Type B pancreatic cell (in vitro differentiated cells): ENCODE data around the gene DPH7. TPM values are rescaled to one million over a fixed set of nuclear protein-coding genes. Genes with fewer than 3 reads are reported as not detected.
"Not testable (repeated sequence)": the region's sequence is repeated elsewhere in the genome, so short reads cannot be mapped to it uniquely, and the experiment has no call there.

Source experiments
- DNase-seq: peaks from one replicate; pipeline ENCODE4 v3.0.0; 2021; ENCODE audit warnings: mixed read lengths; ENCODE audit not compliant: unreplicated experiment; ENCODE audit errors: extremely low spot score
- H3K27ac Mint-ChIP-seq: 2 replicates; pipeline ENCODE4 v1.8.0; 2021; ENCODE audit warnings: mild to moderate bottlenecking, mixed read lengths
- H3K27me3 Mint-ChIP-seq: 2 replicates; pipeline ENCODE4 v1.8.0; 2021; ENCODE audit warnings: mixed read lengths
- H3K36me3 Mint-ChIP-seq: 2 replicates; pipeline ENCODE4 v1.8.0; 2021; ENCODE audit warnings: mixed read lengths
- H3K4me1 Mint-ChIP-seq: one replicate; pipeline ENCODE4 v1.8.0; 2021; ENCODE audit warnings: mixed read lengths; ENCODE audit not compliant: unreplicated experiment
- H3K4me3 Mint-ChIP-seq: 2 replicates; pipeline ENCODE4 v1.8.0; 2021; ENCODE audit warnings: mild to moderate bottlenecking, mixed read lengths
- H3K9me3 Mint-ChIP-seq: 2 replicates; pipeline ENCODE4 v1.8.0; 2021; ENCODE audit warnings: mixed read lengths
- total RNA-seq: library from RNA; stranded (reverse); gene quantifications from 2 replicates; pipeline ENCODE4 v1.2.1, GENCODE V29; 2021; ENCODE audit warnings: low replicate concordance
- TF ChIP-seq, protein P1 (sequence below): fragments of 200-600 bp; sonication (generic); conservative IDR thresholded peaks from 2 replicates; pipeline ENCODE4 v1.5.0; 2021; ENCODE audit warnings: antibody characterized with exemption, mild to moderate bottlenecking

The DPH7 gene
- total RNA-seq, 1 donor from 2014 or later: 45.8 TPM

DNA sequence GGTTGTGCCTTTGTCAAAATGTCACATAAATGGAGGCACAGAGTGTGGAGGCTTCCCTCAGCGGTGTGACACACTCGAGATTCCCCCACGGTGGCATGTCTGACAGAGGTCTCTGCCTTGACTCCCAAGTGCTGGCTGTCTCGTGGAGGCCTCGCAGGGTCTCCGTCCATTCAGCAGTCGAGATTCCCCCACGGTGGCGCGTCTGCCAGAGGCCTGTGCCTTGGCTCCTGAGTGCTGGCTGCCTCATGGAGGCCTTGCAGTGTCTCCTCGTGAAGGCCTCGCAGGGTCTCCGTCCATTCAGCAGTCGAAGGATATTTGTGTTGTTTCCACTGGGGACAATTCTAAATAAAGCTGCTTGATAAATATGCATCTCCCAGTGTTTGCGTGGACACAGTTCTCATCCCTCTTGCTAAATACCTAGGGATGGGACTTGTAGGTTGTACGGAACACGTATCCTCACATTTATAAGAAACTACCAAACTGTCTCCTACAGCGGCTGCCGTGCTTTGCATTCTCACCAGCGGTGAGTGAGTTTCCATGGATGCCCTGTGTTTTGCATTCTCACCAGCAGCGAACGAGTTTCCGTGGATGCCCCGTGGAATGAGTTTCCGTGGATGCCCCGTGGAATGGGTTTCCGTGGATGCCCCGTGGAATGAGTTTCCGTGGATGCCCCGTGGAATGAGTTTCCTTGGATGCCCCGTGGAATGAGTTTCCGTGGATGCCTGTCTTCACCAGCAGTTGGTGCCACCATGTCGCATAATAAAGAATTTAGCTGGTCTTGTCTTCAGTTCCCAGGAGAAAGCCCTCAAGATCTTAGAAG lies 54.4 kb downstream of the DPH7 start:
- Mint-ChIP-seq H3K4me3 (no peak overlapping the region), H3K36me3 (no peaks in the 10 kb centered on the region), H3K27ac (no peak overlapping the region), H3K27me3 (peaks cover 4% of the 10 kb centered on the region), H3K4me1 (no peaks in the 10 kb centered on the region), H3K9me3 (no peaks in the 10 kb centered on the region)
- TF ChIP-seq, protein P1, sequence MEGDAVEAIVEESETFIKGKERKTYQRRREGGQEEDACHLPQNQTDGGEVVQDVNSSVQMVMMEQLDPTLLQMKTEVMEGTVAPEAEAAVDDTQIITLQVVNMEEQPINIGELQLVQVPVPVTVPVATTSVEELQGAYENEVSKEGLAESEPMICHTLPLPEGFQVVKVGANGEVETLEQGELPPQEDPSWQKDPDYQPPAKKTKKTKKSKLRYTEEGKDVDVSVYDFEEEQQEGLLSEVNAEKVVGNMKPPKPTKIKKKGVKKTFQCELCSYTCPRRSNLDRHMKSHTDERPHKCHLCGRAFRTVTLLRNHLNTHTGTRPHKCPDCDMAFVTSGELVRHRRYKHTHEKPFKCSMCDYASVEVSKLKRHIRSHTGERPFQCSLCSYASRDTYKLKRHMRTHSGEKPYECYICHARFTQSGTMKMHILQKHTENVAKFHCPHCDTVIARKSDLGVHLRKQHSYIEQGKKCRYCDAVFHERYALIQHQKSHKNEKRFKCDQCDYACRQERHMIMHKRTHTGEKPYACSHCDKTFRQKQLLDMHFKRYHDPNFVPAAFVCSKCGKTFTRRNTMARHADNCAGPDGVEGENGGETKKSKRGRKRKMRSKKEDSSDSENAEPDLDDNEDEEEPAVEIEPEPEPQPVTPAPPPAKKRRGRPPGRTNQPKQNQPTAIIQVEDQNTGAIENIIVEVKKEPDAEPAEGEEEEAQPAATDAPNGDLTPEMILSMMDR: no peak
- no peak for DNase-seq

DNA sequence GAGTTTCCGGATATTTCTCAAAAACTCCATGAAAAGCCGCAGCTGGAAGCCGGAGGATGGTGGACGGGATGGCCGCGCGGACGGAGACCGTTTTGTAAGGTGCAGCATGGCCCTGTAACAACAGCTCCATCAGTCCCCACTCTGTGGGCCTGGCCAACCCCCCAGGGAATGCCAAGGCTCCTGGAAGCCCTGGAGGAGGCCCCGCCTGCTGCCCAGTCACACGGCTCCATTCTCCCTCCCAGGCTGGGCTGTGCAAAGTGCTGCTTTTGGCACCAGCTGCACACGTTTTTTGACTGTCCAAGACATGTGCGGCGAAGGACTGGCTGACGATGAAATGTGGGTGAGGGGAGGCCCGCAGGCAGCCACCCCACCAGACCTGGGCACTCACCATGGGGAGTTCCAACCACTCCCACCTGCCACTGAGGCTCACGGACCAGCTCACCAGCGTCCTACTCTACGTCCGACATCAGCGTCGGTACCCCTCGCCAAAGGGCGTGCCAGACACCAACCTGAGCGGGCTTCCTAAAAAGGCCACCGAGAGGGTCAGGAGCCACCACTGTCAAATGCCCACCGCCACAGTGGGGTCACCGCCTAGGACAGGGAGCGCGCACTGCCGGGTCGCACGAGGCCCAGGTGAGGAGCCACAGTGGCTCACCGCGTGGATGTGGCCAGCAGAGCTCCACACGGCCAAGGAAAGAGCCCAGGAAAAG lies 55.8 kb downstream of the DPH7 start:
- DNase-seq: no peak
- Mint-ChIP-seq H3K27me3 (peaks cover 4% of the 10 kb centered on the region), H3K4me1 (no peaks in the 10 kb centered on the region), H3K27ac (no peak overlapping the region), H3K9me3 (no peaks in the 10 kb centered on the region), H3K4me3 (no peak overlapping the region), H3K36me3 (no peaks in the 10 kb centered on the region)
- TF ChIP-seq, protein P1: no peak

DNA sequence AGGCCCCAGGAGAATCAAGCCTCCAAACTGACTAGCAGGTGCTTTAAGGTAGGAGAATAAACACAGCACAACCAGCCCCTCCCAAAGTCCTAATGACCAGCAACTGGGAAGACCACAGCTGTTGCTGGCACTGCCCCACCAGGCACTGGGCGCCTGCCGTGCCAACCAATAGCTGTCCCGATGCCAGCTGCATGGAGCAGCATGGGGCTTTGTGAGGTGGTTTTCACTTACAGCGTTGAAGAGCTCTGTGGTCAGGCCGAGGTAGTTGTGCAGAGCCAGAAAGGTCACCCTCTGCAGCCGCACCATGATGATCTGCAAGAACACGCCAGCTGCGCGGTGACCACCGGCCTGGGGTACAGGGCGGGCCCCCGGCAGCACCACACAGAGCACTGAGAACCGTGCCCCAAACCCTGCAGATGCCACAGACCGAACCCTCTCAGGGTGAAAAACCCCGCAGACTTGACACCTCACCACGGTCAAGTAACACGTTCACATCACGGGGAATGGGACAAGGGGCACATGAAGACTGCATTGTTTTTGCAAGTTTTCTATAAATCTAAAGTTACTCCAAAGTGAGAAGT lies 57.2 kb downstream of the DPH7 start:
- Mint-ChIP-seq H3K27ac (no peak overlapping the region), H3K4me3 (no peak overlapping the region), H3K9me3 (no peaks in the 10 kb centered on the region), H3K27me3 (no peaks in the 10 kb centered on the region), H3K36me3 (no peaks in the 10 kb centered on the region), H3K4me1 (no peaks in the 10 kb centered on the region)
- TF ChIP-seq, protein P1: no peak
- DNase-seq: no peak

DNA sequence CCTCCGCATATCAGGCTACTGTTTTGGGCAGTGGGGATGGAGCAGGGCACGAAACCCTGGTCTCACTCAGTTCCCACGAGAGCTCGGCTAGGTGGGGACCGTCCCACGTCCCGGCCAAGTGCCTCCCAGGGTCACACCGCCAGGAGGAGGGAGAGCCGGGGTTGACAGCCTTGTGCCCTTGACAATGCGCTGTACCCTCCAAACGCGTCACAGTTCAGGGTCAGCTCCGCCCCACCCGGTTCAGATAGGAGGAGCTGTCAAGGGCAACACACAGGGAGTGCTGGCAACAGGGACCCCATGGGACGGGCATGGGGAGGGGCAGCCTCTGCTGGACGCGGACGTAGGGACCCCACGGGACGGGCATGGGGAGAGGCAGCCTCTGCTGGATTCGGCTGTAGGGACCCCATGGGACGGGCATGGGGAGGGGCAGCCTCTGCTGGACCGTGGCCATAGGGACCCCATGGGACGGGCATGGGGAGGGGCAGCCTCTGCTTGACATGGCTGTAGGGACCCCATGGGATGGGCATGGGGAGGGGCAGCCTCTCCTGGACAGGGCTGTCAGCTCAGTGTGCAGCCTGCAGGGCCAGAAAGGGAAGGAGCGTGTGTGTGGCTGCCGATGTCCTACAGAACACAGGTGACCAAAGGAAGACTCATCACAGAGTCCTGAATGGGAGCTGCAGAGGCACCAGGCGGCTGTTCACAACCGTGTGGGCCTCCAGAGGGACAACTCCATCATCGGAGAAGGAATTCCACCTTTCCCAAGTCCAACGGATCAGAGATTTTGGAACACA lies 57.9 kb downstream of the DPH7 start:
- Mint-ChIP-seq H3K27me3 (no peaks in the 10 kb centered on the region), H3K27ac (no peak overlapping the region), H3K4me1 (no peaks in the 10 kb centered on the region), H3K36me3 (no peaks in the 10 kb centered on the region), H3K4me3 (no peak overlapping the region), H3K9me3 (no peaks in the 10 kb centered on the region)
- DNase-seq: peak; percentile 62
- TF ChIP-seq, protein P1: no peak

DNA sequence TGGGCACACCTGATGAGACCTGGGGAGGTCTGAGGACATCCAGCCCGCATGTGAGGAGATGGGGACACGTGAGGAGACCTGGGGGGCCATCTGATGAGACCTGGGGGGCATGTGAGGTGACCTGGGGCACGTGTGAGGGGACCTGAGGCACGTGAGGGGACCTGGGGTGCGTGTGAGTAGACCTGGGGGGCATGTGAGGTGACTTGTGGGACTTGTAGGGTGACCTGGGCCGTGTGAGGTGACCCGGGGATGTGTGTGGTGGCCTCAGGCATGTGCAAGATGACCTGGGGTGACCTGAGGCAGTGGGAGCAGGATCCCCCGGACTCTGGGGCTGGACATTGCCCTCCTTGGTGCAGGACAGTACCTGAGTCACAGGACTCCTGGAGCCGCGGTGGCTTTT lies 59.2 kb downstream of the DPH7 start:
- H3K9me3 Mint-ChIP-seq: no peaks in the 10 kb centered on the region
- H3K4me1 Mint-ChIP-seq: no peaks in the 10 kb centered on the region
- H3K27ac Mint-ChIP-seq: no peak overlapping the region
- TF ChIP-seq, protein P1: no peak
- H3K27me3 Mint-ChIP-seq: no peaks in the 10 kb centered on the region
- no peak for DNase-seq
- no peaks in the 10 kb centered on the region for H3K36me3 Mint-ChIP-seq
- H3K4me3 Mint-ChIP-seq: no peak overlapping the region

DNA sequence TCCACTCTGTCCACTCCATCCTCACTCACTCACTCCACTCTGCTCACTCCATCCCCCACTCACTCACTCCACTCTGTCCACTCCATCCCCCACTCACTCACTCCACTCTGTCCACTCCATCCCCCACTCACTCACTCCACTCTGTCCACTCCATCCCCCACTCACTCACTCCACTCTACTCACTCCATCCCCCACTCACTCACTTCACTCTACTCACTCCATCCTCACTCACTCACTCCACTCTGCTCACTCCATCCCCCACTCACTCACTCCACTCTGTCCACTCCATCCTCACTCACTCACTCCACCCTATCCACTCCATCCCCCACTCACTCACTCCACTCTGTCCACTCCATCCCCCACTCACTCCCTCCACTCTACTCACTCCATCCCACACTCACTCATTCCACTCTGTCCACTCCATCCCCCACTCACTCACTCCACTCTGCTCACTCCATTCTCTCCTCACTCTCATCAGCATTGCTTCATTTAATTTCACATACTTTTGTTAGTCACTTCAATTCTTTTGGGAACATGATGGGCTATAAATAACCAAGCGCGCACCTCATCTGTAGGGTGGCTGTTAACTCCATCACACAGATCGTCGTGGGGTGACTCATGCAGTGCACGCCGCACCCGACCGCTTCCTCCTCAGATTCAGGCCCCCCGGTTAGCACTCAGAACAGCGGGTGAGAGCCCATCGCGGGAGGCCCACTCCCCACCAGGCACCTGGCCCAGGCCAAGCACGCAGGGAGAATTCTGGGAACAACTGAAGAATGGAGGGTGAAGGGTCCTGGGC lies 59.9 kb downstream of the DPH7 start:
- H3K4me3 Mint-ChIP-seq, H3K4me1 Mint-ChIP-seq, H3K27ac Mint-ChIP-seq, H3K27me3 Mint-ChIP-seq, H3K36me3 Mint-ChIP-seq, DNase-seq, H3K9me3 Mint-ChIP-seq: not testable (repeated sequence)
